Measurements from ENCODE around the gene NXNL2.

NXNL2 gene

GRCh38 chr9:88530051-88530450, 4.9 kb upstream of the NXNL2 start:
- Histone ChIP-seq H3K9ac (ENCODE audit: low read length in 5 of 5) (no peak overlapping the region), H3K36me3 (ENCODE audit: control insufficient read depth in 5 of 5, insufficient read depth in 5 of 5, low read length in 5 of 5) (no peaks in the 10 kb centered on the region), H3K4me3 (ENCODE audit: low read depth in 1 of 5, low read length in 5 of 5) (no peak overlapping the region), H3K9me3 (ENCODE audit: control insufficient read depth in 5 of 5, low read length in 5 of 5) (no peaks in the 10 kb centered on the region), H3K27ac (ENCODE audit: low read depth, low read length) (no peak overlapping the region), H3K4me1 (ENCODE audit: control insufficient read depth in 5 of 5, insufficient read depth in 5 of 5, low read length in 5 of 5) (peaks cover 0 to 30% (median 13%) of the 10 kb centered on the region in 5 donors), H3K27me3 (ENCODE audit: control insufficient read depth in 5 of 5, insufficient read depth in 4 of 5, low read length in 5 of 5) (peaks cover 1 to 18% (median 7%) of the 10 kb centered on the region in 5 donors)

GRCh38 chr9:88531920-88532698, 2.9 kb upstream of the NXNL2 start:
- H3K9ac ChIP-seq (ENCODE audit: low read length in 5 of 5), result no peak overlapping the region

GRCh38 chr9:88533951-88534455, 975 bp upstream of the NXNL2 start:
- H3K36me3 ChIP-seq (ENCODE audit: control insufficient read depth in 5 of 5, insufficient read depth in 5 of 5, low read length in 5 of 5), result no peaks in the 10 kb centered on the region
- H3K4me1 ChIP-seq (ENCODE audit: control insufficient read depth in 5 of 5, insufficient read depth in 5 of 5, low read length in 5 of 5), result peaks cover 0 to 36% (median 20%) of the 10 kb centered on the region in 5 donors
- H3K27ac ChIP-seq (ENCODE audit: low read depth, low read length), result no peak overlapping the region
- peaks cover 17 to 41% (median 19%) of the 10 kb centered on the region in 5 donors for H3K27me3 ChIP-seq (ENCODE audit: control insufficient read depth in 5 of 5, insufficient read depth in 4 of 5, low read length in 5 of 5)
- peaks cover 0 to 5% (median 0%) of the 10 kb centered on the region in 5 donors for H3K9me3 ChIP-seq (ENCODE audit: control insufficient read depth in 5 of 5, low read length in 5 of 5)
- H3K4me3 ChIP-seq (ENCODE audit: low read depth in 1 of 5, low read length in 5 of 5), result peak overlapping the region in 2 of 5 donors; percentile 8 to 14
- H3K9ac ChIP-seq (ENCODE audit: low read length in 5 of 5), result no peak overlapping the region

More at GRCh38 chr9:88531920-88532698, 2.9 kb upstream of the NXNL2 start:
- H3K9me3 ChIP-seq (ENCODE audit: control insufficient read depth in 5 of 5, low read length in 5 of 5), result no peaks in the 10 kb centered on the region
- H3K27ac ChIP-seq (ENCODE audit: low read depth, low read length), result no peak overlapping the region
- H3K36me3 ChIP-seq (ENCODE audit: control insufficient read depth in 5 of 5, insufficient read depth in 5 of 5, low read length in 5 of 5), result no peaks in the 10 kb centered on the region
- peaks cover 14 to 32% (median 19%) of the 10 kb centered on the region in 5 donors for H3K27me3 ChIP-seq (ENCODE audit: control insufficient read depth in 5 of 5, insufficient read depth in 4 of 5, low read length in 5 of 5)
- peaks cover 0 to 36% (median 20%) of the 10 kb centered on the region in 5 donors for H3K4me1 ChIP-seq (ENCODE audit: control insufficient read depth in 5 of 5, insufficient read depth in 5 of 5, low read length in 5 of 5)
- no peak overlapping the region for H3K4me3 ChIP-seq (ENCODE audit: low read depth in 1 of 5, low read length in 5 of 5)

- H3K9me3 ChIP-seq (ENCODE audit: control insufficient read depth in 5 of 5, low read length in 5 of 5), result peaks cover 0 to 5% (median 0%) of the 10 kb centered on the region in 5 donors
- H3K9ac ChIP-seq (ENCODE audit: low read length in 5 of 5), result no peak overlapping the region
- H3K36me3 ChIP-seq (ENCODE audit: control insufficient read depth in 5 of 5, insufficient read depth in 5 of 5, low read length in 5 of 5), result no peaks in the 10 kb centered on the region
- H3K27me3 ChIP-seq (ENCODE audit: control insufficient read depth in 5 of 5, insufficient read depth in 4 of 5, low read length in 5 of 5), result peaks cover 15 to 41% (median 21%) of the 10 kb centered on the region in 5 donors
- H3K4me3 ChIP-seq (ENCODE audit: low read depth in 1 of 5, low read length in 5 of 5), result peak overlapping the region in 3 of 5 donors; percentile 31 to 58 (median 55)
- peaks cover 0 to 25% (median 20%) of the 10 kb centered on the region in 5 donors for H3K4me1 ChIP-seq (ENCODE audit: control insufficient read depth in 5 of 5, insufficient read depth in 5 of 5, low read length in 5 of 5)
- H3K27ac ChIP-seq (ENCODE audit: low read depth, low read length), result no peak overlapping the region
These were observed 446 bp downstream of the NXNL2 start for GRCh38 chr9:88535226-88536022.

- Histone ChIP-seq H3K4me1 (ENCODE audit: control insufficient read depth in 5 of 5, insufficient read depth in 5 of 5, low read length in 5 of 5) (peaks cover 0 to 25% (median 20%) of the 10 kb centered on the region in 5 donors), H3K36me3 (ENCODE audit: control insufficient read depth in 5 of 5, insufficient read depth in 5 of 5, low read length in 5 of 5) (no peaks in the 10 kb centered on the region), H3K27me3 (ENCODE audit: control insufficient read depth in 5 of 5, insufficient read depth in 4 of 5, low read length in 5 of 5) (peaks cover 15 to 41% (median 21%) of the 10 kb centered on the region in 5 donors), H3K27ac (ENCODE audit: low read depth, low read length) (no peak overlapping the region), H3K9me3 (ENCODE audit: control insufficient read depth in 5 of 5, low read length in 5 of 5) (peaks cover 0 to 5% (median 0%) of the 10 kb centered on the region in 5 donors), H3K9ac (ENCODE audit: low read length in 5 of 5) (no peak overlapping the region), H3K4me3 (ENCODE audit: low read depth in 1 of 5, low read length in 5 of 5) (peak overlapping the region in 2 of 5 donors; percentile 9 to 17)
These were observed 996 bp downstream of the NXNL2 start for GRCh38 chr9:88536023-88536324.

- no peak overlapping the region for H3K4me3 ChIP-seq (ENCODE audit: low read depth in 1 of 5, low read length in 5 of 5)
- peaks cover 0 to 21% (median 16%) of the 10 kb centered on the region in 5 donors for H3K4me1 ChIP-seq (ENCODE audit: control insufficient read depth in 5 of 5, insufficient read depth in 5 of 5, low read length in 5 of 5)
- peaks cover 0 to 5% (median 0%) of the 10 kb centered on the region in 5 donors for H3K9me3 ChIP-seq (ENCODE audit: control insufficient read depth in 5 of 5, low read length in 5 of 5)
- no peak overlapping the region for H3K27ac ChIP-seq (ENCODE audit: low read depth, low read length)
- no peaks in the 10 kb centered on the region for H3K36me3 ChIP-seq (ENCODE audit: control insufficient read depth in 5 of 5, insufficient read depth in 5 of 5, low read length in 5 of 5)
- H3K9ac ChIP-seq (ENCODE audit: low read length in 5 of 5), result no peak overlapping the region
- peaks cover 15 to 36% (median 21%) of the 10 kb centered on the region in 5 donors for H3K27me3 ChIP-seq (ENCODE audit: control insufficient read depth in 5 of 5, insufficient read depth in 4 of 5, low read length in 5 of 5)
These were observed 2.2 kb downstream of the NXNL2 start for GRCh38 chr9:88536951-88537760.

- Histone ChIP-seq H3K27me3 (ENCODE audit: control insufficient read depth in 5 of 5, insufficient read depth in 4 of 5, low read length in 5 of 5) (peaks cover 15 to 34% (median 21%) of the 10 kb centered on the region in 5 donors), H3K27ac (ENCODE audit: low read depth, low read length) (no peak overlapping the region), H3K36me3 (ENCODE audit: control insufficient read depth in 5 of 5, insufficient read depth in 5 of 5, low read length in 5 of 5) (no peaks in the 10 kb centered on the region), H3K4me1 (ENCODE audit: control insufficient read depth in 5 of 5, insufficient read depth in 5 of 5, low read length in 5 of 5) (peaks cover 0 to 18% (median 13%) of the 10 kb centered on the region in 5 donors), H3K9ac (ENCODE audit: low read length in 5 of 5) (no peak overlapping the region), H3K4me3 (ENCODE audit: low read depth in 1 of 5, low read length in 5 of 5) (no peak overlapping the region), H3K9me3 (ENCODE audit: control insufficient read depth in 5 of 5, low read length in 5 of 5) (peaks cover 0 to 5% (median 0%) of the 10 kb centered on the region in 5 donors)
These were observed 2.7 kb downstream of the NXNL2 start for GRCh38 chr9:88537761-88538091.

GRCh38 chr9:88538311-88539085, 3.5 kb downstream of the NXNL2 start:
- Histone ChIP-seq H3K4me1 (ENCODE audit: control insufficient read depth in 5 of 5, insufficient read depth in 5 of 5, low read length in 5 of 5) (peaks cover 0 to 18% (median 13%) of the 10 kb centered on the region in 5 donors), H3K27me3 (ENCODE audit: control insufficient read depth in 5 of 5, insufficient read depth in 4 of 5, low read length in 5 of 5) (peaks cover 12 to 28% (median 21%) of the 10 kb centered on the region in 5 donors), H3K9ac (ENCODE audit: low read length in 5 of 5) (no peak overlapping the region), H3K27ac (ENCODE audit: low read depth, low read length) (no peak overlapping the region), H3K4me3 (ENCODE audit: low read depth in 1 of 5, low read length in 5 of 5) (no peak overlapping the region), H3K9me3 (ENCODE audit: control insufficient read depth in 5 of 5, low read length in 5 of 5) (peaks cover 0 to 5% (median 0%) of the 10 kb centered on the region in 5 donors), H3K36me3 (ENCODE audit: control insufficient read depth in 5 of 5, insufficient read depth in 5 of 5, low read length in 5 of 5) (no peaks in the 10 kb centered on the region)

GRCh38 chr9:88539246-88539645, 4.3 kb downstream of the NXNL2 start:
- peaks cover 12 to 25% (median 21%) of the 10 kb centered on the region in 5 donors for H3K27me3 ChIP-seq (ENCODE audit: control insufficient read depth in 5 of 5, insufficient read depth in 4 of 5, low read length in 5 of 5)
- no peak overlapping the region for H3K4me3 ChIP-seq (ENCODE audit: low read depth in 1 of 5, low read length in 5 of 5)
- no peaks in the 10 kb centered on the region for H3K36me3 ChIP-seq (ENCODE audit: control insufficient read depth in 5 of 5, insufficient read depth in 5 of 5, low read length in 5 of 5)
- H3K9me3 ChIP-seq (ENCODE audit: control insufficient read depth in 5 of 5, low read length in 5 of 5), result peaks cover 0 to 5% (median 0%) of the 10 kb centered on the region in 5 donors
- H3K4me1 ChIP-seq (ENCODE audit: control insufficient read depth in 5 of 5, insufficient read depth in 5 of 5, low read length in 5 of 5), result peaks cover 0 to 15% (median 9%) of the 10 kb centered on the region in 5 donors
- no peak overlapping the region for H3K9ac ChIP-seq (ENCODE audit: low read length in 5 of 5)
- H3K27ac ChIP-seq (ENCODE audit: low read depth, low read length), result no peak overlapping the region
